Hepatocyte (in vitro differentiated cells): ENCODE results near the gene WASL.

ENCODE experiments used
- EZH2 ChIP-seq: fragments of 200-600 bp; sonication (generic); IDR thresholded peaks from 2 replicates; pipeline ENCODE4 v1.6.1; 2016; ENCODE audit warnings: antibody characterized with exemption, mild to moderate bottlenecking, borderline replicate concordance
- EZH2phosphoT487 ChIP-seq: fragments of 200-600 bp; sonication (generic); IDR thresholded peaks from one replicate; pipeline ENCODE4 v1.6.1; 2018; ENCODE audit warnings: antibody characterized with exemption, mild to moderate bottlenecking, low read depth, moderate library complexity; ENCODE audit not compliant: unreplicated experiment, severe bottlenecking
- TF ChIP-seq, protein P1 (sequence below): fragments of 200-600 bp; sonication (generic); IDR thresholded peaks from 2 replicates; pipeline ENCODE4 v1.5.1; 2016; ENCODE audit warnings: antibody characterized with exemption, mild to moderate bottlenecking; ENCODE audit not compliant: poor library complexity

DNA sequence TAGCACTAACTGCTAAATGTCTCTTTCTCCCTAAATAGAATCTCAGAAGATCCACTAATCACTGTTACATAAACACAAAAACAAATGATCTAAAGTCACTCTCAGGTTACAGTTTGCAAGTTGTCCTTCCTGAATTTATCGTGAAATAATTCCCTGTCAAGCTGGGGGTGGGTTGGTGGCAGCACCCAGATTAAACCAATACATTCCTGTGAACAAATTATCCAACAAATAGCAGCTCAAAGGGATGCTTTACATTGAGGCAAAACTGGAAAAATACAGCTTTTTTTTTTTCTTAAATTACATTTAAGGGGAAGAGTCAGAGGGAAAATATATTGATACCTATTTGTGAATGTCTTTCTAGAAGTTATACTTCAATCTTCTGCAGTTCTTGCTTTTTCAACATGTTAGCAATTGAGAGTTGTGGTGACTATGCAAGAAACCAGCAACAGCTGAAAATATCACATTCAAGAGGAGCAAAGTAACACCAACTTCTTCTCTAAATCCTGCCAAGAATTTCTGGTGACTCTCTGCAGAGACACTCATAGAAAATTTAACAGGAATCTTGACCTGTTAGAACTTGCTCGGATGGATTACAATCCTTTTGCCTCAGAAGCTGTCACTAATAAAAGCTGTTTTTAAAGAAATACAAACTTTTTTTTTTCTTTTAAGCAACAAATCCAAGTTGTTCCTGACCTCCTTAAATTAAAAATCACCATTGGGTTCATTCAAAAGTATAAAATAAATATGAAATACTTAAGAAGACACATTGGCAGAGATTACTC is 74.2 kb downstream of the WASL start:
- TF ChIP-seq, protein P1, sequence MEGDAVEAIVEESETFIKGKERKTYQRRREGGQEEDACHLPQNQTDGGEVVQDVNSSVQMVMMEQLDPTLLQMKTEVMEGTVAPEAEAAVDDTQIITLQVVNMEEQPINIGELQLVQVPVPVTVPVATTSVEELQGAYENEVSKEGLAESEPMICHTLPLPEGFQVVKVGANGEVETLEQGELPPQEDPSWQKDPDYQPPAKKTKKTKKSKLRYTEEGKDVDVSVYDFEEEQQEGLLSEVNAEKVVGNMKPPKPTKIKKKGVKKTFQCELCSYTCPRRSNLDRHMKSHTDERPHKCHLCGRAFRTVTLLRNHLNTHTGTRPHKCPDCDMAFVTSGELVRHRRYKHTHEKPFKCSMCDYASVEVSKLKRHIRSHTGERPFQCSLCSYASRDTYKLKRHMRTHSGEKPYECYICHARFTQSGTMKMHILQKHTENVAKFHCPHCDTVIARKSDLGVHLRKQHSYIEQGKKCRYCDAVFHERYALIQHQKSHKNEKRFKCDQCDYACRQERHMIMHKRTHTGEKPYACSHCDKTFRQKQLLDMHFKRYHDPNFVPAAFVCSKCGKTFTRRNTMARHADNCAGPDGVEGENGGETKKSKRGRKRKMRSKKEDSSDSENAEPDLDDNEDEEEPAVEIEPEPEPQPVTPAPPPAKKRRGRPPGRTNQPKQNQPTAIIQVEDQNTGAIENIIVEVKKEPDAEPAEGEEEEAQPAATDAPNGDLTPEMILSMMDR: no peak
- no peak for TF ChIP-seq EZH2
- no peak for TF ChIP-seq EZH2phosphoT487
